ENCODE data around the gene SCAMP2.

The SCAMP2 gene

GRCh38 chr15:74847432-74847831 lies 25.7 kb downstream of the SCAMP2 start:
- DNase-seq (ENCODE audit: low spot score), result no peak
- in situ Hi-C loops (cut with MboI; ENCODE audit: low sequenced_read_pairs, unreplicated experiment), result no loop called here

DNA sequence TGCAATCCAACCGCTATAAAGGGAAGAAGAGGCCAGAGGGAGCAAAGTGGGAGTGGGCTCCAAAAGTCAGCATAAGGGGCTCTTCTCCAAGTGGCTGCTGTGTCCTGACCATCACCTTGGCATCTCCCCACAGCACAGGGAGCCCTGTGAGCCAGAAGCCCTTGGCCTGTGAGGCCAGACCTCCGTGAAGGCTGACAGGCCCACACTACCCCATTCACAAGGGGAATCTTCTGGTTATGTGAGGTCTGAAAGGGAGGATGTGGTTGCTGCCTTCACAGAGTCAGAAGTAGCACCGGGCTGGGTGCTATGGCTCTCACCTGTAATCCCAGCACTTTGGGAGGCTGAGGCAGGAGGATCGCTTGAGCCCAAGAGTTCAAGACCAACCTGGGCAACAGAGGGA lies 27.6 kb downstream of the SCAMP2 start:
- no peak for TF ChIP-seq CTCF (IDR thresholded peaks at IDR 0.05; ENCODE audit: borderline replicate concordance, control extremely low read depth, extremely low read depth, insufficient read depth, missing control alignments)
- in situ Hi-C loops (cut with MboI; ENCODE audit: low sequenced_read_pairs, unreplicated experiment), result no loop called here
- DNase-seq (ENCODE audit: low spot score), result no peak

More at GRCh38 chr15:74847432-74847831, 25.7 kb downstream of the SCAMP2 start:
- no peak for TF ChIP-seq CTCF (IDR thresholded peaks at IDR 0.05; ENCODE audit: borderline replicate concordance, control extremely low read depth, extremely low read depth, insufficient read depth, missing control alignments)

DNA sequence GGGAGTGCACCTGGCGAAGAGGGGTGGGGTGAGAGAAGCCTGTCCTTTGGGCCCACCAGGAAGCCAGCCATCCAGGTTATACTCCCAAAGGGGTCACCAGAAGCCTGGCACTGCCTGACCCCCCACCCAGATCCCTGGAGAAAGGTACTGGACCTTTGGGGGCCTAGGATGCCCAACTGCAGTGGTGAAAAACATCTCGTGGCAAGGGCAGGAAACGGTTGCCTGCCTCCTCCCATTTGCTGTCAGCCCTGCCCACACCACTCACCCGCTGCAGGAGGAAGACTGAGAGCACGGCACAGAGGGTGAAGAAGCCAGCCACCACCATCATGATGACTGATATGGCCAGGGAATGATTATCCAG lies 28.0 kb downstream of the SCAMP2 start:
- TF ChIP-seq CTCF (IDR thresholded peaks at IDR 0.05; ENCODE audit: borderline replicate concordance, control extremely low read depth, extremely low read depth, insufficient read depth, missing control alignments), result no peak
- in situ Hi-C loops (cut with MboI; ENCODE audit: low sequenced_read_pairs, unreplicated experiment), result no loop called here
- DNase-seq (ENCODE audit: low spot score), result no peak

DNA sequence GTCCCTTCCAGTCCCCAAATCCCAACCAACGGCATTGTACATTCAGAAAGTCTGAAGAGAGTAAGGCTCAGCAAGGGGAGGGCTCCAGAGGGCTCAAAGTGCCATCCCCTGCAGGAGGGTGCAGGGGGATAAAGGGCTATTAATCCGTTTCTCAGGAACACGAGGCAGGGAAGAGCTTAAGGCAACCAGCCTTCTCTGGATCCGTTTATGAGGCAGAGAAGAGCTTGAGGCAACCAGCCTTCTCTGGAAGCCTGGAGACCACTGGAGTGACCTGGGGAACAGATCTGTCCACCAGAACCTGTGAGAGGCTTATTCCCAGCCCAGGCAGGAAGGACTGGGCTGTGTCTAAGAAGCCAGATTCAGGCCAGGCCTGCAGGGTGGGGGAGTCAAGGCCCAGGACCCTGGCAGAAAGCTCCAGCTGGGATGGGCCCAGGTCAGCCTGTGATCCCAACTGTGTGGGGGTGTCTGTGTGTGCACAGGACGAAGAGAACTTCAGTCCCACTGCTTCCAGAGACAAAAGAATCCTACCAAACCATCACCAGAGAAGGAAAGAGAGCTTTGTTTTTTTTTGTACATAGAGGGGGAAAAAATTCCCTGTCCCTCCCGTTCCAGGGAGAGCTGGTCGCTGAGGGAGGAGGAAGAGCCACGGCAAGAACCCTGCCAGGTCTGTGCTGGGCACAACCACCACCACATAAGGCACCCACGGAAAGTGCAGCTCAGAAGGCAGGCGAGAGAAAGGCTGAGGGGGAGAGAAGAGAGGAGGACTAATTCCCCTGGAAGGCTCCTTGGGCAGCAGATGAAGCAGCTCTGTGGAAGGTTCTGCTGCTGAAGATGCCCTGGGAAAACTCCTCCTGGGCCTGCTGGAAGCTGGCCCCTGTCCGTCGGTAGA lies 28.6 kb downstream of the SCAMP2 start:
- DNase-seq (ENCODE audit: low spot score), result no peak
- in situ Hi-C loops (cut with MboI; ENCODE audit: low sequenced_read_pairs, unreplicated experiment), result no loop called here
- no peak for TF ChIP-seq CTCF (IDR thresholded peaks at IDR 0.05; ENCODE audit: borderline replicate concordance, control extremely low read depth, extremely low read depth, insufficient read depth, missing control alignments)

DNA sequence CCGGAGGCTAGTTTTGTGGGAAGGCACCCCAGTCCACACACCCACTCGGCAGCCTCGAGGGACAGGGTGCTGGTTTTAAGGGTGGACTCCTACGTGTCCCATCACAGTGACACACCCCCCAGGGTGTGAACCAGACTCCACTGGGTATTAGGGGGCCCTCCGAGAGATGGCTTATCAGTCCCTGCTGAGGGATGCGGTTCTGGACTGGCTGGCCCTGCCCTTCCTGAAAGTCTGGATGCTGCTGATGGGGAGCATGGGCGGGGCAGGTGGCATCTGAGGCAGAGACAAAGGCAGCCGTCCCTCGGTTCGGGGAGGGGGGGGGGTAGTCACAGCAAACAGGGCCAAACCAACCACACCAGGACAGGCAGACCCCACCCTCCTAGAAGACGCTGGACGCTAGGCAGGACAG lies 29.3 kb downstream of the SCAMP2 start:
- DNase-seq (ENCODE audit: low spot score), result no peak
- in situ Hi-C loops (cut with MboI; ENCODE audit: low sequenced_read_pairs, unreplicated experiment), result no loop called here
- no peak for TF ChIP-seq CTCF (IDR thresholded peaks at IDR 0.05; ENCODE audit: borderline replicate concordance, control extremely low read depth, extremely low read depth, insufficient read depth, missing control alignments)

DNA sequence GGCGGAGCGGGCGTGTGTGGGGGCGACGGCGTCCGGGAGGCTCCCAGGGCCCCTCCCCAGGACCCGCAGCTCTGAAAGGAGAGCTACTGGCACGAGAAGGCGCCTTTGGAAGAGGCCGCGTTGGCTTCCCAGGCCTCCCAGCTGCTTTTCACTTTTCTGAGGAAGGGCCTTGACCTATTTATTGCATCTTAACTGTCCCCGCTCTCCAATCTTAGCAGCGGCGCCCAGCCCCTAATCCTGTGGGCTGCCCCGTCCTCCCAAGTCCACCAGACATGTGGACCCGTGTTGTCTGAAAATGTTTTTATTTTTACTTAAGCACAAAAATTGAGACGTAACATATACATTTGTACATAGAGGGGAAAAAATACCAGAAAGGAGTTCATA lies 29.7 kb downstream of the SCAMP2 start:
- in situ Hi-C loops (cut with MboI; ENCODE audit: low sequenced_read_pairs, unreplicated experiment), result no loop called here
- no peak for TF ChIP-seq CTCF (IDR thresholded peaks at IDR 0.05; ENCODE audit: borderline replicate concordance, control extremely low read depth, extremely low read depth, insufficient read depth, missing control alignments)
- no peak for DNase-seq (ENCODE audit: low spot score)

Data from GM13976 (cell line).